K562 (cell line): Measurements from ENCODE around the gene CCND3. TPM values are rescaled to one million over a fixed set of nuclear protein-coding genes. Genes with fewer than 3 reads are reported as not detected.

Experiments used
- ARID2 ChIP-seq: fragments of 450-650 bp; IDR thresholded peaks from 2 replicates; pipeline ENCODE4 v1.6.1; 2017; ENCODE audit warnings: antibody characterized with exemption, mild to moderate bottlenecking
- CLOCK ChIP-seq: fragments of 250-450 bp; sonication (Bioruptor Pico); IDR thresholded peaks from 2 replicates; pipeline ENCODE4 v1.4.0; 2020; ENCODE audit warnings: mild to moderate bottlenecking, moderate library complexity, borderline replicate concordance
- CTCFL ChIP-seq: IDR thresholded peaks from 2 replicates; pipeline ENCODE4 v1.6.1; 2011; ENCODE audit warnings: borderline replicate concordance, low read depth, mild to moderate bottlenecking, moderate library complexity, low read length; ENCODE audit not compliant: insufficient read depth, poor library complexity, severe bottlenecking
- ETV6 ChIP-seq, 3 experiments: fragments of 150-350 bp in 1 of 3; sonication (generic) in 1 of 3; formaldehyde crosslinking in 1 of 3; IDR thresholded peaks; 2 replicates each; pipeline versions ENCODE4 v1.6.1 to v1.8.0; 2014 to 2022; ENCODE audit warnings: borderline replicate concordance in 2 of 3, low read depth in 2 of 3, antibody characterized with exemption in 1 of 3, low read length in 1 of 3, mild to moderate bottlenecking in 1 of 3, missing genetic modification reagents in 1 of 3
- FOXA3 ChIP-seq, 2 experiments: fragments of 450-650 bp in 1 of 2; sonication (generic) in 1 of 2; formaldehyde crosslinking; IDR thresholded peaks in 1 of 2; conservative IDR thresholded peaks in 1 of 2; 2 replicates each; pipeline versions ENCODE4 v1.4.0 to v1.8.0; 2020 to 2022; ENCODE audit warnings: mild to moderate bottlenecking in 2 of 2, missing genetic modification reagents in 1 of 2
- FOXO4 ChIP-seq: fragments of 450-650 bp; formaldehyde crosslinking; IDR thresholded peaks from 2 replicates; pipeline ENCODE4 v1.4.0; 2020; ENCODE audit warnings: mild to moderate bottlenecking, moderate library complexity
- FUS ChIP-seq: fragments of 200-400 bp; formaldehyde crosslinking; optimal IDR thresholded peaks from 2 replicates; pipeline ENCODE3; 2017; ENCODE audit warnings: low read depth, low read length
- HCFC1 ChIP-seq: IDR thresholded peaks from 2 replicates; pipeline ENCODE4 v1.6.1; 2012; ENCODE audit warnings: low read depth, low read length, improper control_type of control experiment
- HDAC3 ChIP-seq: fragments of 450-650 bp; IDR thresholded peaks from 2 replicates; pipeline ENCODE4 v1.6.1; 2018; ENCODE audit warnings: borderline replicate concordance, mild to moderate bottlenecking, moderate library complexity; ENCODE audit not compliant: partially characterized antibody
- POLR3G ChIP-seq: IDR thresholded peaks from 2 replicates; pipeline ENCODE4 v1.6.1; 2011; ENCODE audit not compliant: insufficient read length, insufficient replicate concordance; ENCODE audit errors: extremely low read depth
- PTBP1 ChIP-seq: fragments of 200-400 bp; formaldehyde crosslinking; IDR thresholded peaks from 2 replicates; pipeline ENCODE4 v1.6.1; 2017; ENCODE audit warnings: low read depth, low read length
- TFAP4 ChIP-seq: sonication (generic); formaldehyde crosslinking; IDR thresholded peaks from 2 replicates; pipeline ENCODE4 v1.8.0; 2022; ENCODE audit warnings: missing genetic modification reagents, mild to moderate bottlenecking, moderate library complexity, borderline replicate concordance
- USF2 ChIP-seq: sonication (generic); formaldehyde crosslinking; IDR thresholded peaks from 2 replicates; pipeline ENCODE4 v1.5.0; 2020; ENCODE audit warnings: missing genetic modification reagents
- ZKSCAN8 ChIP-seq: fragments of 200-800 bp; sonication (Bioruptor generic); IDR thresholded peaks from 2 replicates; pipeline ENCODE4 v1.6.1; 2016; ENCODE audit warnings: missing genetic modification characterization, missing compliant biosample characterization
- ZNF124 ChIP-seq: sonication (generic); formaldehyde crosslinking; IDR thresholded peaks from 2 replicates; pipeline ENCODE4 v1.8.1; 2022; ENCODE audit warnings: missing genetic modification reagents
- ZNF511 ChIP-seq: sonication (generic); formaldehyde crosslinking; IDR thresholded peaks from 2 replicates; pipeline ENCODE4 v1.8.0; 2022; ENCODE audit warnings: mild to moderate bottlenecking, missing genetic modification reagents
- polyA plus RNA-seq, 8 experiments: library from polyadenylated mRNA; depleted of rRNA in 4 of 8; stranded (reverse) in 5 of 8; unstranded in 3 of 8; fragments of >200 nt; fragmentation: Nextera tagmentation in 2 of 8; fragmentation: Illumina TruSeq in 1 of 8; extraction: Ambion mirVana in 2 of 8; extraction: Trizol in 1 of 8; gene quantifications; 2 replicates each; pipeline versions ENCODE4 v1.2.1 to v1.2.3, GENCODE V29; 2011 to 2014; ENCODE audit warnings: inconsistent platforms in 1 of 8, missing spikeins in 1 of 8
- total RNA-seq, 7 experiments: library from RNA; depleted of rRNA in 6 of 7; stranded (reverse); fragments of >200 nt in 6 of 7; fragmentation: Illumina TruSeq in 2 of 7; extraction: Trizol in 2 of 7; gene quantifications; 2 replicates each; pipeline versions ENCODE4 v1.2.1 to v1.2.3, GENCODE V29; 2011 to 2021; ENCODE audit warnings: low replicate concordance in 1 of 7

CCND3 gene
- total and polyA plus RNA-seq, 9 of the 15 experiments (the other 6 are each of a cell fraction or from before 2014, with no cell fraction given), result 21.5 to 204 (median 97.4) TPM

- TF ChIP-seq ZKSCAN8 (no peak), ARID2 (no peak), PTBP1 (no peak), FOXA3 (CRISPR knock-in tag; conservative IDR thresholded peaks at IDR 0.05 in 1 of 2, IDR thresholded peaks at IDR 0.05 in 1 of 2) (0 out of 4 replicates have a peak, but pooled peaks of 1 of the 2 experiments have one; percentile 53), ZNF124 (CRISPR knock-in tag) (no peak), CTCFL (peak; percentile 97), FOXO4 (CRISPR knock-in tag) (no peak), ZNF511 (CRISPR knock-in tag) (peak; percentile 85; the same call in 1 of the 2 replicates), HCFC1 (peak; percentile 81), POLR3G (no peak), FUS (no peak), ETV6 (IDR thresholded peaks at IDR 0.05; ENCODE audit: borderline replicate concordance in 1 of 2, low read depth in 2 of 2, low read length in 1 of 2) (no peak), ETV6 (CRISPR knock-in tag; IDR thresholded peaks at IDR 0.05; ENCODE audit: borderline replicate concordance) (no peak), USF2 (CRISPR knock-in tag) (0 out of 2 replicates have a peak, but pooled peaks have one; percentile 17), CLOCK (no peak), TFAP4 (peak; percentile 75), HDAC3 (no peak)
These were observed 20.5 kb downstream of the CCND3 start, which contains the start of the genes BYSL and MED20 (continued) for GRCh38 chr6:41920921-41921711.
